ENCODE results near the gene PRDM11. TPM values are rescaled to one million over a fixed set of nuclear protein-coding genes. Genes with fewer than 3 reads are reported as not detected.

The PRDM11 gene
- total and polyA plus RNA-seq, 2 of the 4 experiments (the other 2 are of a cell fraction), result 2.2 to 2.7 TPM

GRCh38 chr11:45181193-45181888, 34.9 kb downstream of the PRDM11 start (continued):
- TF ChIP-seq FOS (IDR thresholded peaks at IDR 0.05; ENCODE audit: low read depth, low read length) (no peak), NFE2L2 (IDR thresholded peaks at IDR 0.05; ENCODE audit: low read depth, low read length) (no peak)

- H2AK5ac ChIP-seq (ENCODE audit: low read depth, low read length), result no peak overlapping the region
- H3K9me1 ChIP-seq (ENCODE audit: insufficient read depth, low read length), result peaks cover 7% of the 10 kb centered on the region; the same call in 1 of the 2 replicates
- no peak overlapping the region for H3K4me2 ChIP-seq (ENCODE audit: low read depth, low read length)
- H2BK15ac ChIP-seq (ENCODE audit: low read depth, low read length), result no peak overlapping the region
- no peak overlapping the region for H3K23ac ChIP-seq (ENCODE audit: low read depth, low read length)
- no peak overlapping the region for H4K91ac ChIP-seq (ENCODE audit: insufficient read depth, low read depth, low read length)
- no peak for ATAC-seq (ENCODE audit: low read depth)
- H3K9me3 ChIP-seq (ENCODE audit: control insufficient read depth, insufficient read depth, low read length), result no peaks in the 10 kb centered on the region
- H2BK120ac ChIP-seq (ENCODE audit: low read depth, low read length), result no peak overlapping the region
- WGBS, 2 experiments (ENCODE audit: extremely low coverage in 2 of 2, insufficient read length in 1 of 2), result 100% methylated on average over 2 of the region's 14 CpGs; no CpG with 5 or more reads in 1 of the 2 experiments
- intact Hi-C loops (cut with micrococcal nuclease), result loop anchor here (2.0 kb wide), 1 partner anchor 35 kb away; the partner anchor contains the start of gene PRDM11
- ChIA-PET CTCF (interaction anchor here (1.8 kb wide), 1 partner anchor 12 kb away, joined by 5 read pairs; no protein-coding TSS in a partner anchor), POLR2A (ENCODE audit: unreplicated experiment) (no interaction called here)
- H3K79me1 ChIP-seq (ENCODE audit: low read depth in 1 of 2, low read length in 2 of 2), result no peaks in the 10 kb centered on the region; a peak in 1 of 4 replicates
- H2AFZ ChIP-seq (replicated peaks; ENCODE audit: low read length, poor library complexity), result peak overlapping the region; percentile 89
- BruUV-seq (replicated peaks), result no TSS peak
- H2BK20ac ChIP-seq (ENCODE audit: low read depth, low read length), result no peak overlapping the region
- H3K14ac ChIP-seq (replicated peaks; ENCODE audit: low read depth, low read length), result no peak overlapping the region
- no peaks in the 10 kb centered on the region for H3K27me3 ChIP-seq (ENCODE audit: control insufficient read depth, insufficient read depth, low read length)
- H3K56ac ChIP-seq (ENCODE audit: extremely low read depth, insufficient read depth, low read length), result no peak overlapping the region
- H3K4me3 ChIP-seq (ENCODE audit: insufficient read depth, low read depth, low read length), result no peak overlapping the region
- H2AK9ac ChIP-seq (replicated peaks; ENCODE audit: low read depth, low read length, poor library complexity), result peak overlapping the region; percentile 83
- H3K9ac ChIP-seq (ENCODE audit: low read depth, low read length), result no peak overlapping the region
- H3K27ac ChIP-seq (ENCODE audit: insufficient read depth, low read length), result no peak overlapping the region
- H4K5ac ChIP-seq (ENCODE audit: low read depth, low read length), result no peak overlapping the region; the same call in 1 of the 2 replicates
- H3K36me3 ChIP-seq (ENCODE audit: control insufficient read depth, insufficient read depth, low read length), result peaks cover 6% of the 10 kb centered on the region; the same call in 1 of the 2 replicates
- H4K8ac ChIP-seq (ENCODE audit: low read depth in 2 of 2, low read length in 2 of 2), result no peak overlapping the region
- H3K18ac ChIP-seq (ENCODE audit: low read depth, low read length), result no peak overlapping the region
- no peak overlapping the region for H2BK5ac ChIP-seq (ENCODE audit: low read depth, low read length, poor library complexity, severe bottlenecking)
- H3K4me1 ChIP-seq (ENCODE audit: control insufficient read depth, insufficient read depth, low read length), result peaks cover 12% of the 10 kb centered on the region
- dilution Hi-C loops (cut with HindIII; ENCODE audit: low sequenced_read_pairs, unreplicated experiment), result no loop called here
- H3K4ac ChIP-seq (ENCODE audit: low read depth, low read length), result no peak overlapping the region; the same call in 1 of the 2 replicates
- in situ Hi-C loops (cut with MboI; ENCODE audit: low sequenced_read_pairs), result no loop called here
- no peak for DNase-seq
- H4K20me1 ChIP-seq (ENCODE audit: insufficient read depth, low read length), result 0 out of 2 replicates have a peak, but pooled peaks cover under 1% of the 10 kb centered on the region
- TF ChIP-seq MAFK (IDR thresholded peaks at IDR 0.05; ENCODE audit: low read depth, low read length) (no peak), USF2 (IDR thresholded peaks at IDR 0.05; ENCODE audit: low read depth, low read length) (no peak), RCOR1 (IDR thresholded peaks at IDR 0.05; ENCODE audit: insufficient replicate concordance, low read length) (no peak), CTCF (conservative IDR thresholded peaks at IDR 0.05; ENCODE audit: low read depth, low read length) (no peak), MAZ (IDR thresholded peaks at IDR 0.05; ENCODE audit: borderline replicate concordance, low read depth, low read length) (no peak), NFE2L2 (IDR thresholded peaks at IDR 0.05; ENCODE audit: low read depth, low read length) (no peak), FOS (IDR thresholded peaks at IDR 0.05; ENCODE audit: low read depth, low read length) (no peak), BHLHE40 (IDR thresholded peaks at IDR 0.05; ENCODE audit: low read depth, low read length) (no peak)
Observed at GRCh38 chr11:45181889-45182550, 35.6 kb downstream of the PRDM11 start.
